Neural crest cell (in vitro differentiated cells): ENCODE data around the gene XPO1. TPM values are rescaled to one million over a fixed set of nuclear protein-coding genes. Genes with fewer than 3 reads are reported as not detected.
"Not testable (repeated sequence)": the region's sequence is repeated elsewhere in the genome, so short reads cannot be mapped to it uniquely, and the experiment has no call there.

Source experiments
- DNase-seq: peaks from one replicate; pipeline ENCODE4 v3.0.0; 2021; ENCODE audit warnings: low read depth, mixed read lengths, low spot score
- H3K27ac Mint-ChIP-seq: one replicate; pipeline ENCODE4 v1.8.0; 2021; ENCODE audit warnings: mild to moderate bottlenecking, mixed read lengths; ENCODE audit not compliant: unreplicated experiment
- H3K27me3 Mint-ChIP-seq: 2 replicates; pipeline ENCODE4 v1.8.0; 2021; ENCODE audit warnings: low read depth, mild to moderate bottlenecking, mixed read lengths
- H3K36me3 Mint-ChIP-seq: 2 replicates; pipeline ENCODE4 v1.8.0; 2021; ENCODE audit warnings: low read depth, mild to moderate bottlenecking, mixed read lengths
- H3K4me1 Mint-ChIP-seq: 2 replicates; pipeline ENCODE4 v1.8.0; 2021; ENCODE audit warnings: mixed read lengths
- H3K4me3 Mint-ChIP-seq: one replicate; pipeline ENCODE4 v1.8.0; 2021; ENCODE audit warnings: mild to moderate bottlenecking, mixed read lengths
- H3K9me3 Mint-ChIP-seq: 2 replicates; pipeline ENCODE4 v1.8.0; 2021; ENCODE audit warnings: mixed read lengths
- CTCF ChIP-seq: fragments of 200-600 bp; sonication (generic); conservative IDR thresholded peaks from 2 replicates; pipeline ENCODE4 v1.5.0; 2021; ENCODE audit warnings: antibody characterized with exemption, mild to moderate bottlenecking
- total RNA-seq: library from RNA; stranded (reverse); gene quantifications from 2 replicates; pipeline ENCODE4 v1.2.1, GENCODE V29; 2021

The XPO1 gene
- total RNA-seq, 1 donor from 2014 or later: 233 TPM

GRCh38 chr2:61470122-61470951 lies 67.8 kb downstream of the XPO1 start:
- Mint-ChIP-seq H3K4me1 (peaks cover 30% of the 10 kb centered on the region), H3K9me3 (no peaks in the 10 kb centered on the region), H3K4me3 (peak overlapping the region; percentile 98), H3K27ac (peak overlapping the region; percentile 91), H3K27me3 (no peaks in the 10 kb centered on the region), H3K36me3 (peaks cover 2% of the 10 kb centered on the region)
- DNase-seq: peak; percentile 68
- TF ChIP-seq CTCF: no peak

GRCh38 chr2:61469424-61470121 lies 68.6 kb downstream of the XPO1 start:
- peak overlapping the region; percentile 91 for H3K27ac Mint-ChIP-seq
- H3K9me3 Mint-ChIP-seq: no peaks in the 10 kb centered on the region
- H3K4me3 Mint-ChIP-seq: peak overlapping the region; percentile 98
- H3K36me3 Mint-ChIP-seq: peaks cover 2% of the 10 kb centered on the region
- DNase-seq: no peak
- peaks cover 33% of the 10 kb centered on the region for H3K4me1 Mint-ChIP-seq
- no peaks in the 10 kb centered on the region for H3K27me3 Mint-ChIP-seq
- no peak for TF ChIP-seq CTCF

GRCh38 chr2:61468231-61468630 lies 69.9 kb downstream of the XPO1 start:
- not testable (repeated sequence) for H3K9me3 Mint-ChIP-seq, H3K36me3 Mint-ChIP-seq, H3K27me3 Mint-ChIP-seq, DNase-seq, H3K27ac Mint-ChIP-seq
- H3K4me1 Mint-ChIP-seq: peaks cover 38% of the 10 kb centered on the region
- peak overlapping the region; percentile 98 for H3K4me3 Mint-ChIP-seq

- H3K9me3 Mint-ChIP-seq: no peaks in the 10 kb centered on the region
- H3K36me3 Mint-ChIP-seq: peaks cover 2% of the 10 kb centered on the region
- H3K27me3 Mint-ChIP-seq: no peaks in the 10 kb centered on the region
- H3K27ac Mint-ChIP-seq: no peak overlapping the region
- H3K4me3 Mint-ChIP-seq: no peak overlapping the region
- H3K4me1 Mint-ChIP-seq: peaks cover 38% of the 10 kb centered on the region
- no peak for TF ChIP-seq CTCF
- DNase-seq: no peak
Observed at GRCh38 chr2:61465045-61465444, 73.1 kb downstream of the XPO1 start.

- no peak overlapping the region for H3K4me3 Mint-ChIP-seq
- H3K4me1 Mint-ChIP-seq: peaks cover 32% of the 10 kb centered on the region
- no peaks in the 10 kb centered on the region for H3K36me3 Mint-ChIP-seq
- no peak for TF ChIP-seq CTCF
- no peaks in the 10 kb centered on the region for H3K9me3 Mint-ChIP-seq
- H3K27me3 Mint-ChIP-seq: no peaks in the 10 kb centered on the region
- no peak for DNase-seq
- H3K27ac Mint-ChIP-seq: no peak overlapping the region
Observed at GRCh38 chr2:61463769-61464475, 74.2 kb downstream of the XPO1 start.
